SK-N-MC (cell line): ENCODE data around the gene MAML3.

Experiments used
- DNase-seq: peaks from one replicate; pipeline ENCODE4 v3.0.0-alpha.2; 2011; ENCODE audit warnings: low read depth, low spot score
- H3K27ac ChIP-seq: fragments of 200-600 bp; sonication (generic); 2 replicates; pipeline ENCODE4 v1.5.1; 2016; ENCODE audit warnings: mixed run types
- H3K36me3 ChIP-seq: fragments of 200-600 bp; sonication (generic); 2 replicates; pipeline ENCODE4 v1.6.1; 2017; ENCODE audit warnings: antibody characterized with exemption, low read length, mixed read lengths; ENCODE audit not compliant: insufficient read depth
- H3K4me3 ChIP-seq: fragments of 200-600 bp; sonication (generic); 2 replicates; pipeline ENCODE4 v1.5.1; 2016
- H3K9ac ChIP-seq: fragments of 200-600 bp; sonication (generic); 2 replicates; pipeline ENCODE4 v1.8.0; 2017; ENCODE audit warnings: mixed run types, mixed read lengths; ENCODE audit not compliant: insufficient read length
- H3K9me3 ChIP-seq: fragments of 200-600 bp; sonication (generic); 2 replicates; pipeline ENCODE4 v1.6.1; 2017; ENCODE audit warnings: low read depth, mild to moderate bottlenecking, antibody characterized with exemption, low read length, moderate library complexity, mixed read lengths
- EZH2 ChIP-seq: fragments of 200-600 bp; sonication (generic); IDR thresholded peaks from one replicate; pipeline ENCODE4 v1.6.1; 2017; ENCODE audit warnings: antibody characterized with exemption
- FOXP2 ChIP-seq: optimal IDR thresholded peaks from 2 replicates; pipeline ENCODE3; 2011; ENCODE audit warnings: mild to moderate bottlenecking, moderate library complexity; ENCODE audit not compliant: insufficient read depth; ENCODE audit errors: extremely low read length, control extremely low read depth
- POLR2AphosphoS5 ChIP-seq: IDR thresholded peaks from 2 replicates; pipeline ENCODE4 v1.6.1; 2012; ENCODE audit warnings: mild to moderate bottlenecking, low read depth, low read length, borderline replicate concordance

The MAML3 gene

GRCh38 chr4:139969635-139970266 lies 184.2 kb downstream of the MAML3 start:
- DNase-seq: no peak
- no peak overlapping the region for H3K27ac ChIP-seq
- no peaks in the 10 kb centered on the region for H3K36me3 ChIP-seq
- no peaks in the 10 kb centered on the region for H3K9me3 ChIP-seq
- no peak overlapping the region for H3K4me3 ChIP-seq
- no peak overlapping the region for H3K9ac ChIP-seq
- no peak for TF ChIP-seq POLR2AphosphoS5
- TF ChIP-seq FOXP2: no peak
- TF ChIP-seq EZH2: no peak

DNA sequence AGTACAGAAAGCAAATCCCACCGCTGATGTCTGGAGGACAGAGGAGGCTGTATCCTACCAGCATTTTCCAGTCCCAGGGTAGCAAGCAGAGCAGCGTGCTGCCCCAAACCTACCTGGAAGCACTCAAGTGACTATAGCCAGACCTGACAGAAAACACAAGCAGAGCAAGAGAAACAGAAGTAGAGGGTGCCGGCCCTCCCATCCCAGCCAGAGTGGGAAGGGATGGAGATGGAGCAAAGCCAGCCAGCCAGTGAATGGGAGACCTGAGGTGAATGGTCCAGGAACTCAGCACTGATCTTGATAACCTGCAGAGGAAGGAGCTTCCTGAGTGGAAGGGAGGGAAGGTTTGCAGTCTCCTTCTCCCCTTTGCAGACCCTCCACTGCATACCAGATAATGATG lies 185.2 kb downstream of the MAML3 start:
- Histone ChIP-seq H3K9ac (no peak overlapping the region), H3K9me3 (no peaks in the 10 kb centered on the region), H3K27ac (no peak overlapping the region), H3K36me3 (no peaks in the 10 kb centered on the region), H3K4me3 (no peak overlapping the region)
- TF ChIP-seq POLR2AphosphoS5: no peak
- no peak for TF ChIP-seq FOXP2
- TF ChIP-seq EZH2: no peak
- DNase-seq: no peak

- TF ChIP-seq FOXP2 (no peak), EZH2 (no peak), POLR2AphosphoS5 (no peak)
- Histone ChIP-seq H3K9me3 (no peaks in the 10 kb centered on the region), H3K4me3 (no peak overlapping the region), H3K9ac (no peak overlapping the region), H3K36me3 (no peaks in the 10 kb centered on the region), H3K27ac (no peak overlapping the region)
- DNase-seq: no peak
These were observed 187.6 kb downstream of the MAML3 start for GRCh38 chr4:139966383-139966782.

GRCh38 chr4:139965789-139966188 lies 188.2 kb downstream of the MAML3 start:
- Histone ChIP-seq H3K27ac (no peak overlapping the region), H3K9me3 (no peaks in the 10 kb centered on the region), H3K9ac (no peak overlapping the region), H3K4me3 (no peak overlapping the region), H3K36me3 (no peaks in the 10 kb centered on the region)
- DNase-seq: no peak
- TF ChIP-seq POLR2AphosphoS5 (no peak), EZH2 (no peak), FOXP2 (no peak)

DNA sequence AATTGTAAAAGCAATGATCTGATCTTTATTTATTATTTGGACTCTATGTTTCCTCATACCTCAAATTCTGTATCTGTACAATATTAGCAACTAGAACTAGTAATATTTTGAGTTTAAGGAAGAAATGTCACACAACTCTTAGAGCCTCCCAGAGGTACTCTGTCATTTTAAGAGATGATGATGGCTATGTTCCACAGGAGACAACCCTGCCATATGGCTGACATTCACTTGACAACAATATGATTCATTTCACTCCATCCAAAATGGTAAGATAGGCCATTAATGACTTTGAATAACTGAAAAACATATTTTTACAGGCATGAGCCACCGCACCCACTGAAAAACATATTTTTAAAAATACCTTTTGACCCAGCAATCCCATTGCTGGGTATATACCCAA lies 190.3 kb downstream of the MAML3 start:
- no peak for DNase-seq
- no peak overlapping the region for H3K9ac ChIP-seq
- no peaks in the 10 kb centered on the region for H3K9me3 ChIP-seq
- H3K27ac ChIP-seq: no peak overlapping the region
- no peak for TF ChIP-seq POLR2AphosphoS5
- TF ChIP-seq FOXP2: no peak
- TF ChIP-seq EZH2: no peak
- H3K4me3 ChIP-seq: no peak overlapping the region
- no peaks in the 10 kb centered on the region for H3K36me3 ChIP-seq

DNA sequence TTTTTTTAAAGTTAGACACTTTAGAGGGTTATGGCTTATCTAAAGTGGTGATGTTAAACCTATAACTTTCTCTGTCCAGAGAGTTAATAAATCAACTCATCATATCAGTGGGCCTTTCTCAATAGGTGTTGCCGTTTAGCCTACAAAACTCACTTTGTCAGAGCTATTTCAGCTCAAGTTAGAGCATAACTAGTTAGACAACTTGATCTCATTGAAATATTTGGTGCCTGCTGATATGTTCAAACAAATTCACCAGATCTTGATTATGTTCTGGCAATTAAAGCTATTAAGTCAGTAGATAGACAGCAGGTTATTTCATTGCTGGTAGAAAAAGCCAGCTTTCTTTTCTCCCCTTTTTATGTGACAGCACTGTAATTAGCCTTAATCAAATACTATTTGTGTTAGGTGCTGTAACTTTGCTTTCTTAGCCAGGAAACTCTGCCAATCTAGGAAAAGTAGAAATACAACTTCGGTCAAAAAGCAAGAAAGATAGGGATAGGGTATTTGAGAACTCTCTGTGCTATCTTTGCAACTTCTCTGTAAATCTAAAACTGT lies 191.8 kb downstream of the MAML3 start:
- no peak for DNase-seq
- no peak for TF ChIP-seq POLR2AphosphoS5
- no peak overlapping the region for H3K9ac ChIP-seq
- H3K9me3 ChIP-seq: no peaks in the 10 kb centered on the region
- H3K4me3 ChIP-seq: no peak overlapping the region
- no peaks in the 10 kb centered on the region for H3K36me3 ChIP-seq
- H3K27ac ChIP-seq: no peak overlapping the region

DNA sequence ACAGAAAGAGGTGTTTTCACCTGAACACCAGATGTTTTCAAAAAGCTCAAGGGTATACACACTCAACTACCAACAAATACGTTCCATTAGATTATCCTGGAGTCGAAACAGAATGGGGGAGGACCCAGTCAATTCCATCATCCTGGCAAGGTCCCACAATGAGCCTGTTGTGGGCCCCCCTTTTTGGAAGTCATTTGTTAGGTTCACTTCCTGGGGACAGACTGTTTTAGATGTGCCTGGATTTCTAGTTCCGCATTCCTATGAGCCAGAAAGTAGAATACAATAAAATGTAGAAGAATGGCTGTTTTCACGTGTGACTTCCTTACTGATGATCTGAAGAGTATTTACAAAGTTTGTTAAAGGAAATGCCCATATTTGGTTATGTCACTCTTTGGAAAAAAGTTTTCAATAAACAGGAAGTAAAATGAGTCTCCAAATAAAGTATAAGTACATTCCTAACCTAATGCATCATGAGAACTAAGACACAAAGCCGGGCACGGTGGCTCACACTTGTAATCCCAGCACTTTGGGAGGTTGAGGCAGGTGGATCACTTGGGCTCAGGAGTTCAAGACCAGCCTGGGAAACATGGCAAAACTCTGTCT lies 192.5 kb downstream of the MAML3 start:
- Histone ChIP-seq H3K27ac (no peak overlapping the region), H3K9ac (no peak overlapping the region), H3K4me3 (no peak overlapping the region), H3K36me3 (no peaks in the 10 kb centered on the region), H3K9me3 (no peaks in the 10 kb centered on the region)
- TF ChIP-seq POLR2AphosphoS5: no peak
- no peak for TF ChIP-seq EZH2
- no peak for TF ChIP-seq FOXP2
- no peak for DNase-seq

DNA sequence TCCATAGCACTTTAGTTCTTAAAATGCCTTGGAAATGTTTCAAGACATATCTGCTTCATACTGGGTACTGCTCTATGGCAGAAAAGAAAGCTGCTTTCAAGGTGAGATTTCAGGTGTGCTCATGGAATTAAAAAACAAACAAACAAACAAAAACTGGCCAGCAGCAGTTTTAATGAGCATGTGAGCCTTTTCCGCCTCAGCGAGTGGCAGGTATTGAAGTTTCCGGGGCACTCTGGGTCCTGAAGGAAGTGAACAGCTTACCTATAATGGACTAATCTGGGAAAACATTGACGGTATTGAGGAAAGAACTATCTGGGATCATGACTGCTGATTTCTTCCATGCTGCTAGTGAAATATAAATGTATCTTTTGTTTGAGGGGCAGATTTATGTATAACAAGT lies 194.6 kb downstream of the MAML3 start:
- no peak overlapping the region for H3K27ac ChIP-seq
- H3K9me3 ChIP-seq: no peaks in the 10 kb centered on the region
- no peaks in the 10 kb centered on the region for H3K36me3 ChIP-seq
- no peak overlapping the region for H3K4me3 ChIP-seq
- no peak overlapping the region for H3K9ac ChIP-seq
- TF ChIP-seq EZH2 (no peak), POLR2AphosphoS5 (no peak), FOXP2 (no peak)
- no peak for DNase-seq

GRCh38 chr4:139958739-139959098 lies 195.3 kb downstream of the MAML3 start:
- no peak overlapping the region for H3K4me3 ChIP-seq
- no peaks in the 10 kb centered on the region for H3K9me3 ChIP-seq
- DNase-seq: no peak
- no peaks in the 10 kb centered on the region for H3K36me3 ChIP-seq
- TF ChIP-seq FOXP2 (no peak), EZH2 (no peak), POLR2AphosphoS5 (no peak)
- no peak overlapping the region for H3K27ac ChIP-seq
- H3K9ac ChIP-seq: no peak overlapping the region
